PC-3 (cell line): ENCODE results near the gene TSPAN9.

Experiments
- EZH2 ChIP-seq: fragments of 300-600 bp; sonication (generic); IDR thresholded peaks from one replicate; pipeline ENCODE4 v1.6.1; 2017; ENCODE audit warnings: antibody characterized with exemption, mild to moderate bottlenecking, low read length; ENCODE audit not compliant: unreplicated experiment
- EZH2phosphoT487 ChIP-seq: fragments of 300-600 bp; sonication (generic); IDR thresholded peaks from 2 replicates; pipeline ENCODE4 v1.6.1; 2018; ENCODE audit warnings: mild to moderate bottlenecking, antibody characterized with exemption, low read length, borderline replicate concordance
- TF ChIP-seq, protein P1 (sequence below): fragments of 300-600 bp; sonication (generic); conservative IDR thresholded peaks from 2 replicates; pipeline ENCODE4 v1.5.1; 2017; ENCODE audit warnings: antibody characterized with exemption, low read depth, mild to moderate bottlenecking, low read length

- TF ChIP-seq, protein P1, sequence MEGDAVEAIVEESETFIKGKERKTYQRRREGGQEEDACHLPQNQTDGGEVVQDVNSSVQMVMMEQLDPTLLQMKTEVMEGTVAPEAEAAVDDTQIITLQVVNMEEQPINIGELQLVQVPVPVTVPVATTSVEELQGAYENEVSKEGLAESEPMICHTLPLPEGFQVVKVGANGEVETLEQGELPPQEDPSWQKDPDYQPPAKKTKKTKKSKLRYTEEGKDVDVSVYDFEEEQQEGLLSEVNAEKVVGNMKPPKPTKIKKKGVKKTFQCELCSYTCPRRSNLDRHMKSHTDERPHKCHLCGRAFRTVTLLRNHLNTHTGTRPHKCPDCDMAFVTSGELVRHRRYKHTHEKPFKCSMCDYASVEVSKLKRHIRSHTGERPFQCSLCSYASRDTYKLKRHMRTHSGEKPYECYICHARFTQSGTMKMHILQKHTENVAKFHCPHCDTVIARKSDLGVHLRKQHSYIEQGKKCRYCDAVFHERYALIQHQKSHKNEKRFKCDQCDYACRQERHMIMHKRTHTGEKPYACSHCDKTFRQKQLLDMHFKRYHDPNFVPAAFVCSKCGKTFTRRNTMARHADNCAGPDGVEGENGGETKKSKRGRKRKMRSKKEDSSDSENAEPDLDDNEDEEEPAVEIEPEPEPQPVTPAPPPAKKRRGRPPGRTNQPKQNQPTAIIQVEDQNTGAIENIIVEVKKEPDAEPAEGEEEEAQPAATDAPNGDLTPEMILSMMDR, result no peak
- TF ChIP-seq EZH2, result no peak
- TF ChIP-seq EZH2phosphoT487, result no peak
Measured at GRCh38 chr12:3216726-3217682, 139.8 kb downstream of the TSPAN9 start.
